Activated CD8-positive, alpha-beta T cell treated with anti-CD3 and anti-CD28 coated beads for 36 hours (primary cell): Measurements from ENCODE around the gene PAX3. TPM values are rescaled to one million over a fixed set of nuclear protein-coding genes. Genes with fewer than 3 reads are reported as not detected.

Experiments used
- ATAC-seq: fragments of 200-7000 bp; cut with Tn5 transposase; one replicate; pipeline ENCODE4 v1.10.0; 2021; ENCODE audit warnings: mild to moderate bottlenecking, moderate library complexity
- CTCF ChIA-PET: fragments of 350-600 bp; sonication (Branson Sonifier 250); formaldehyde crosslinking; loops from one replicate; lab custom pipeline; 2021; ENCODE audit warnings: antibody characterized with exemption; lab: Charles Lee
- POLR2A ChIA-PET: fragments of 350-600 bp; sonication (Branson Sonifier 250); formaldehyde crosslinking; loops from one replicate; lab custom pipeline; 2021; ENCODE audit warnings: antibody characterized with exemption; lab: Charles Lee
- DNase-seq: peaks from one replicate; pipeline ENCODE4 v3.0.0-alpha.2; 2020
- H3K27ac Mint-ChIP-seq: one replicate; pipeline ENCODE4 v1.8.0; 2021; ENCODE audit warnings: mild to moderate bottlenecking, mixed read lengths
- H3K27me3 Mint-ChIP-seq: one replicate; pipeline ENCODE4 v1.8.0; 2021; ENCODE audit warnings: mixed read lengths
- H3K36me3 Mint-ChIP-seq: one replicate; pipeline ENCODE4 v1.8.0; 2021; ENCODE audit warnings: low read depth, mixed read lengths
- H3K4me1 Mint-ChIP-seq: one replicate; pipeline ENCODE4 v1.8.0; 2021; ENCODE audit warnings: low read depth, mixed read lengths
- H3K4me3 Mint-ChIP-seq: one replicate; pipeline ENCODE4 v1.8.0; 2021; ENCODE audit warnings: mild to moderate bottlenecking, moderate library complexity, mixed read lengths
- H3K9me3 Mint-ChIP-seq: one replicate; pipeline ENCODE4 v1.8.0; 2021; ENCODE audit warnings: mixed read lengths
- CTCF ChIP-seq: fragments of 200-600 bp; IDR thresholded peaks from one replicate; pipeline ENCODE4 v1.8.0; 2022; ENCODE audit warnings: antibody characterized with exemption, mild to moderate bottlenecking
- intact Hi-C: fragments of 100-400 bp; cut with micrococcal nuclease; formaldehyde crosslinking; loops from one replicate; pipeline ENCODE4 v1.10.0; 2022
- total RNA-seq, 2 experiments: library from RNA; stranded (reverse); gene quantifications; one replicate each; pipeline ENCODE4 v1.2.3, GENCODE V29; 2021

PAX3 gene
- total RNA-seq, 2 experiments from 2014 or later: not detected

- Mint-ChIP-seq H3K27ac (no peak overlapping the region), H3K27me3 (peaks cover 4% of the 10 kb centered on the region), H3K4me3 (no peak overlapping the region), H3K36me3 (no peaks in the 10 kb centered on the region), H3K4me1 (no peaks in the 10 kb centered on the region), H3K9me3 (no peaks in the 10 kb centered on the region)
- TF ChIP-seq CTCF: no peak
- intact Hi-C loops: no loop called here
- CTCF ChIA-PET: no interaction called here
- DNase-seq: no peak
- POLR2A ChIA-PET: no interaction called here
- ATAC-seq: no peak
These were observed 95.8 kb downstream of the PAX3 start for GRCh38 chr2:222203041-222203440.

GRCh38 chr2:222196159-222196558 lies 102.6 kb downstream of the PAX3 start:
- no peaks in the 10 kb centered on the region for H3K36me3 Mint-ChIP-seq
- TF ChIP-seq CTCF: no peak
- no peaks in the 10 kb centered on the region for H3K27me3 Mint-ChIP-seq
- intact Hi-C loops: no loop called here
- ATAC-seq (no peak), DNase-seq (no peak)
- no peaks in the 10 kb centered on the region for H3K4me1 Mint-ChIP-seq
- POLR2A ChIA-PET: no interaction called here
- H3K27ac Mint-ChIP-seq: no peak overlapping the region
- no peak overlapping the region for H3K4me3 Mint-ChIP-seq
- H3K9me3 Mint-ChIP-seq: no peaks in the 10 kb centered on the region
- CTCF ChIA-PET: no interaction called here

GRCh38 chr2:222194669-222195068 lies 104.1 kb downstream of the PAX3 start:
- Mint-ChIP-seq H3K27me3 (peaks cover under 1% of the 10 kb centered on the region), H3K4me1 (no peaks in the 10 kb centered on the region), H3K27ac (no peak overlapping the region), H3K4me3 (no peak overlapping the region), H3K36me3 (no peaks in the 10 kb centered on the region), H3K9me3 (no peaks in the 10 kb centered on the region)
- intact Hi-C loops: no loop called here
- DNase-seq (no peak), ATAC-seq (no peak)
- ChIA-PET CTCF (no interaction called here), POLR2A (no interaction called here)
- no peak for TF ChIP-seq CTCF

GRCh38 chr2:222193328-222193983 lies 105.3 kb downstream of the PAX3 start:
- ChIA-PET CTCF (no interaction called here), POLR2A (no interaction called here)
- intact Hi-C loops: no loop called here
- Mint-ChIP-seq H3K27ac (no peak overlapping the region), H3K27me3 (peaks cover 2% of the 10 kb centered on the region), H3K4me3 (no peak overlapping the region), H3K9me3 (no peaks in the 10 kb centered on the region), H3K36me3 (no peaks in the 10 kb centered on the region), H3K4me1 (no peaks in the 10 kb centered on the region)
- ATAC-seq (no peak), DNase-seq (no peak)
- TF ChIP-seq CTCF: no peak

- DNase-seq: no peak
- Mint-ChIP-seq H3K4me3 (no peak overlapping the region), H3K36me3 (no peaks in the 10 kb centered on the region), H3K27me3 (no peaks in the 10 kb centered on the region), H3K4me1 (no peaks in the 10 kb centered on the region), H3K9me3 (no peaks in the 10 kb centered on the region), H3K27ac (no peak overlapping the region)
- ATAC-seq: no peak
- CTCF ChIA-PET: no interaction called here
- TF ChIP-seq CTCF: no peak
- intact Hi-C loops: no loop called here
- POLR2A ChIA-PET: no interaction called here
These were observed 118.2 kb downstream of the PAX3 start for GRCh38 chr2:222180619-222181018.
